H1 (cell line): ENCODE measurements around the gene STXBP5. TPM values are rescaled to one million over a fixed set of nuclear protein-coding genes. Genes with fewer than 3 reads are reported as not detected.

Source experiments
- polyA plus RNA-seq, 7 experiments: library from polyadenylated mRNA; depleted of rRNA in 3 of 7; stranded (reverse) in 5 of 7; unstranded in 2 of 7; fragments of >200 nt in 5 of 7; fragments of 200-250 nt in 2 of 7; gene quantifications; 1 replicate in 5 of 7; 2 replicates in 1 of 7; 4 replicates in 1 of 7; pipeline versions ENCODE4 v1.2.1 to v1.2.3, GENCODE V29; 2011 to 2013; ENCODE audit warnings: missing spikeins in 2 of 7, mixed read lengths in 2 of 7
- small RNA-seq: library from polyadenylated mRNA; stranded (forward); fragments of <200 nt; extraction: miRNeasy Mini kit (QIAGEN cat#:217004); gene quantifications from one replicate; pipeline ENCODE3, GENCODE V24; 2013; ENCODE audit not compliant: insufficient read depth
- total RNA-seq: library from RNA; stranded (reverse); fragmentation: NEBNext Ultra II Directional; extraction: Animal tissue kit (Norgen Biotek cat#: 25700); gene quantifications from 2 replicates; pipeline ENCODE4 v1.2.1, GENCODE V29; 2021

The STXBP5 gene
- total and polyA plus RNA-seq, 2 of the 8 experiments (the other 6 are each of a cell fraction or from before 2014, with no cell fraction given), result 2.7 to 10.8 TPM

Small RNAs within 50 kb of the gene (small RNA-seq; reads per million reads assigned to genes)
- not detected for gene AL355365.1
